Suppressor macrophage treated with lipopolysaccharide for 1 hour (primary cell): ENCODE data around the gene STX17.
"Not testable (repeated sequence)": the region's sequence is repeated elsewhere in the genome, so short reads cannot be mapped to it uniquely, and the experiment has no call there.

Experiments
- DNase-seq, 3 donors: peaks; one replicate each; pipeline ENCODE4 v3.0.0-alpha.2; 2020 to 2022

The STX17 gene

DNA sequence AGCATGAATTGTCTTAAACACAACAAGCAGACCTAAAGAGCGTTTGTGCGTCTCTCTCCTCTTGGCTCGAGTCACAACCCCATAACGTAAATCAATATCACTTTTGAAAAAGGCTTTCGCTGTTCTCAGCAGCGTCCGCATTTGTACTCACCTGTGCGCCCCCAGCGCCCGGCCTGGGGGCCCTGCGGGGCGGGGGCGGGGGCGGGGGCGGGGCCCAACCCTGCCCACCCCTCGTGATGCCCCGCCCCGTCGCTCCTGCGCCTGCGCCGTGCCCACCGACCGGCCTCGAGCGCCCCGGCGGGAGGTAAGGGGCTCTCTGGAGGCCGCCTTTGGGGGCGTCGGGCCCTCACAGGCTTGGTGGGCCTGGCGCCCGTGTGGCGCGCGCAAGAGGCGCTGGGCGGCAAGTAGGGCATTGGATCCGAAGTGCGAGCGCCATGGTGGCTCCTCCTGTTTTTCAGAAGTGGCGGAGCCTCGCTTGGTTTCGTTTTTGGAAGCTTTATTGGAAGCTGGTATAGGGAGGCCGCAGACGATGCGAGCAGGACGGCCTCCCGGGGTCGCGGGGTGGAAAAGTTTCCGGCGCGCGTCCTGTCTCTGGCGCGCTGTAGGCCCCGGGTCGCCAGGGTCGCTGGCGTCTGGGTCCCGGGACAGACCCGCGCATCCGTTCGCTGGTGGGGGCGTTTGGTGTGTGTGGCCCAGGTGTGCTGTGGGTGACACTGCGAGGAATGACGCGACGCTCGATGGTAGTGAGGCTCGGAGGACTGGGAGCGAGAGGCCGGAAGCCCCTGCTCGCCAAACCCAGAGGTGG, at the start of gene STX17:
STX17 (plus strand) TSS at position 252 of the 805 bp plus-strand sequence. CDS start 8,586 bp downstream, outside the sequence.
- DNase-seq: peak; percentile 81 to 88 (median 86)

DNA sequence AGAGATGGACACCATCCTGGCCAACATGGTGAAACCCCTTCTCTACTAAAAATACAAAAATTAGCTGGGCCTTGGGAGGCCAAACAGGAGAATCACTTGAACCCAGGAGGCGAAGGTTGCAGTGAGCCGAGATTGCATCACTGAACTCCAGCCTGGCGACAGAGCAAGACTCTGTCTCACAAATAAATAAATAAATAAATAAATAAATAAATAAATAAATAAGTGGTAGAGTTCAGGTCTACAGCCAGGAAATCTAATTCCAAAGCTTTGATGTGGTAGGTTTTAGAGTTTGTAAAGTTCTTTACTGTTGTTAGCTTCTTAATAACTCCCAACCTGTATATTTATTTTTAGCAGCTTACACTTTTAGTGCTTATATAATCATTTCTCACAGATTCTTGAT, 48.9 kb upstream of the STX17 start:
- not testable (repeated sequence) for DNase-seq

DNA sequence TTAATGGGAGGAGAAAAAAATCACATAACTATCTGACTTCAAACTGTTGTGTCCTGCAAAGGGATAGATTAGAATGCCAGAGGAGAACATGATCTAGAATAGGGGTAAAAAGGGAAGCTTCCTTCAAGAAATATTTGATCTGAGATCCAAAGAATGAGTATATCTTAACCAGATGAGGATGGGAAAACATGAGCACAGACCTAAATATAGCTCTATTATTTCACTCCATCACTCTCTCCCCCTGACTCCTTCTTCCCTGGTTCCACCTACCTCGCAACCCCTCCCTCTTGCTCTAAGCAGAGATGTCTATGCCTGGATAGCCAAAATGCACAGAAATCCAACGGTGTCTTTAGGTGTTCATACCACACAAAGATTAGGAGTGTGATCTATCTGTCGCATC, 48.4 kb upstream of the STX17 start:
- DNase-seq: no peak

DNA sequence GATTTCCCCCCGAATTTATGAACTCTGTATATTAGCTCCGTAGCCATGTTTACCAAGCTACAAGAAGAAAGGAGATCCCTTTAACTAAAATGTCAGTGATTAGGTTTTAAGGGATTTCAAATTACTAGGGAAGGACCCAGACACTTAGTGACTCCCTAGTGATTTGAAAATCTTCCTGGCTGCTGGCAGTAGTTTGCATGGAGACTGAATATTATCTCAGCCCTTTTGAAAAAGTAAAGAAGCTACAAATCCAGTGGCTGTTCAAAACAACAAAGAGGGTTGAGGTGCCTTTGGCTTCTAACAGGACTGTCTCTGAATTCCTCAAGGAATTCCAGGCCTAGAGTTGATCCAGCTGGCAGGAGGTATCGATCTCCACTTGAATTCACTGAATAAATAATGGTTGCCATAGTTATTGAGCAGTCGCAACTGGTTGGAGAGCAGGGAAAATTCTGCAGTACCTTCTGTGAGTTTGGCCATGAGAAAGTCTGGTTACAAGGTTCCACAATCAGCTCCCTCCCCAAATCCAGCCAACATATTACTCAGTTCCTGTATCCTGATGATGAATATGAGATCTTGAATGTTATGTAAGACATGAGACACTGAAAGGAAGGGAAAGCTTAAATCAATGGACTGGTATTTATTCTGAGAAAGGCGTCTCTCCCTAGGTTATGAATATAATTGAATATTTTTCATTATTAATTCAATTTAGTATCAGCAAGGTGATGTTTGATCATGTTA, 47.0 kb upstream of the STX17 start:
- DNase-seq: peak in 1 of 3 donors; percentile 64

DNA sequence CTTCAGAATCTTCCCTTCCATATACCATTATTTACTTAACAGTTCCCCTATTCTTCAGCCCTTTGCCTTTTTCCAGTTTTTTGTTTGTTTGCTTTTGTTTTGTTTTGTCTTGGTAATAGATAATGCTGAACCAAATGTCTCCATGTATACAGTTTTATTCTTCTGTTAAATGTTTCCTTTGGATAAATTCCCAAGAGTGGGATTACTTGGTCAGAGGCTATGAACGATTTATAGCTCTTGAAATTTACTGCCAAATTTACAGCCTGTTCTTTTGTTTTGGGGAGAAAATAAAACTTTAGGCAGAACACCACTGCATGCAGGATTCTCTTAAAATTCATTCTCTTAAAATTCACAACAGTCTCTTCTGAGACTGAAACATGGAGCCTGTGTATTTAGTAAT, 46.2 kb upstream of the STX17 start:
- DNase-seq: no peak

DNA sequence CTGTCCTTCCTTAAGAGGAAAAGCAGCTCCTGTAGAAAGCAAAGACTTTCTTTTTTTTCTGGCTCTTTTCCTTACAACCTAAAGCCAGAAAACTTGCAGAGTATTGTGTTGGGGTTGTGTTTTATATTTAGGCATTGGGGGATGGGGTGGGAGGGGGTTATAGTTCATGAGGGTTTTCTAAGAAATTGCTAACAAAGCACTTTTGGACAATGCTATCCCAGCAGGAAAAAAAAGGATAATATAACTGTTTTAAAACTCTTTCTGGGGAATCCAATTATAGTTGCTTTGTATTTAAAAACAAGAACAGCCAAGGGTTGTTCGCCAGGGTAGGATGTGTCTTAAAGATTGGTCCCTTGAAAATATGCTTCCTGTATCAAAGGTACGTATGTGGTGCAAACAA, 42.5 kb upstream of the STX17 start:
- DNase-seq: peak in 1 of 3 donors; percentile 17

DNA sequence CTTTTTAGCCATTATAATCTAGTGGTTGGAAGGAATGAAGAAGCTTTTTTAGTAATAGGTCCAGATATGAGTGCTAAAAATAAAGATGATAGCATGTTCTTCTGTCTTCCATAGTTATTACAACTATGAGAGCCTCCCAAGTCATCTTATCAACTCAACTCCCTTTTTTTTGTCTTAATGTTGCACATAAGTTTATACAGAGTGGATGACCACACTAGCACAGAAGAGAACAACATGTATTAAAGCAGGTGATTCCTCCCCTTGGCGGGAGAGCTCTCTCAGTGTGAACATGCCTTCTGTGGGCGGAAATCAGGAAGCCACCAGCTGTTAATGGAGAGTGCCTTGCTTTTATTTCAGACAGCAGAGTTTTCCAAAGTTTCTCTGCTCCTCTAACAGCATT, 40.1 kb upstream of the STX17 start:
- DNase-seq: peak in 2 of 3 donors; percentile 23 to 31

DNA sequence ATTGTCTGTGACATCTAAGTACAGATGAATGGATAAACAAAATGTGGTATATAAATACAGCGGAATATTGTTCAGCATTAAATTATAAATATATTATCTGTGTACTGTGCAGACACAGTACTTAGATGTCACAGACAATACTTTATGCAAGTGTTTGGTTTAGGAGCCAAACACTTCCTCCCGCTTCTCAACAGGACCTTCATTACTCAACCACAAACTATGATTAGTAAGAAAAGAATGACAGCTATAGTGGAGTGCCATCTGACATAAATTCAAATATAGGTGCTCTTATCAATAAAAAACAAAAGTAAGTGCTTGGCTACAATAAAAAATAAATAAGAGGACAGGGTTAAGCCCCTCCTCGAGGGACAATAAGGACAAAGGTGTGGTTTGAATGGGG, 38.9 kb upstream of the STX17 start:
- peak in 2 of 3 donors; percentile 28 to 38 for DNase-seq

DNA sequence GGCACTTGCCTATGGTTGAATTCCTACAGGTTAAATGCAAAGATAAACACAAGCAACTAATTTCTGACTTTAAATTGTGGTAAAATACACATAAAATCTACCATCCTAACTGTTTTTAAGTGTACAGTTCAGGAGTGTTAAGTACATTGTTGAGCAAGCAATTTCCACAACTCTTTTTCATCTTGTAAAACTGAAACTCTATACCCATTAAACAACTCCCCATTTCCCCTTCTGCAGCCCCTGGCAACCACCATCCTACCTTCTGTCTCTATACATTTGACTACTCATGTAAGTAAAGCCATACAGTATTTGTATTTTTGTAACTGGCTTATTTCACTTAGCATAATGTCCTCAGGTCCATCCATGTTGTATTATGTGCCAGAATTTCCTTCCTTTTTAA, 38.5 kb upstream of the STX17 start:
- peak in 2 of 3 donors; percentile 29 to 30 for DNase-seq

DNA sequence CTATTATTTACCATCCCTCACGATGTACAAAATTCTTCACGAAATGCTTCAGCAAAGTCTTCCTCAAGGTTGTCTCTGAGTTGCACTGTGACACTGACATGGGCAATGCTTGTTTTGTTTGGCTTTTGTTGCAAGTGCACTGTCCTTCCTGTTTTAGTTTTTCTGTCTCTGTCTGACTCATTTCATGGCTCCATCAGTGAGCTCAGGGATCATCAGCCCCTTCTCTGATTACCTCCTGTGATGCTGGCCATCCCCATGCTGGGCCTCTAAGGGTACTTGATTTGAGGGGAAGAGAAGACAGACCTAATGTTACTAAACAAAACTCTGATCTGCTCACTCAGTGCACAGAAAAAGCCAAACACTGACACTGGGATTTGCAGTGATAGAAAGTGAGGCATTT, 37.6 kb upstream of the STX17 start:
- DNase-seq: peak; percentile 14 to 44 (median 44)

DNA sequence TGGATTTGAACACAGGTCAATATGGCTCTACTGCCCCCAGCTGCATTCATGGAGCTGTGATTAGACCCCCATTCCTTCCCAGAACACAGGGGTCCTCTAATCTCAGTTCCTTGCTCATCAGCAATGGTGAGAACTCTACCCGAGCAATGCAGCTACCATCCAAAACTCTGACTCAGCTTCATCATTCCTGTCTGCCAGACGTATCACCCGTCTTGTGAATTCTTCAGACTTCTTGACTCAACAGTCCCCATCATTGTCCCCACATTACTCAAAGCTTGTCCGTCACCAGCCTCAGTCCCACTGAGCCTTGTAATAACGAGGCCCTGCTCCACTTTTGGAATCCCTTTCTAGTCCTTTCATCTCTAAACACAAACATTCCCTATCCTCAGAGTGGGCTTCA, 36.3 kb upstream of the STX17 start:
- DNase-seq: peak in 1 of 3 donors; percentile 19

DNA sequence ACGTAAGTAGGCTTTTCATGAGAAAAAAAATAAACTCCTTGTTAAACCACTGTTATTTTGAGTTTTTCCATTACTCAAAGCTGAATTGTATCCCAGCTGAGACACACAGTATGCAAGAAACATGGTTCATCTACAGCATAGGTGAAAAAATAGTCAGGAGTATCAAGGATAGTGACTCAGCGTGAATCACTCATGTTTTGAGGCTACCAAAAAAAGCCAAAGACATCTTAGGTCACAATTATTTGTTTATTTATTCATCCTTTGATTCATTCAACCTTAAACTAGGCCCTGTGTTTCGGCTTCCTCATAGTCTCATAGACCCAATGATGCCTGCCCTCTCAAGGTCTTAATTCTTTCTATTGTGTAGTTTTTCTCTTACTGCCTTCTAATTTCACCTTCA, 32.9 kb upstream of the STX17 start:
- peak in 1 of 3 donors; percentile 17 for DNase-seq

DNA sequence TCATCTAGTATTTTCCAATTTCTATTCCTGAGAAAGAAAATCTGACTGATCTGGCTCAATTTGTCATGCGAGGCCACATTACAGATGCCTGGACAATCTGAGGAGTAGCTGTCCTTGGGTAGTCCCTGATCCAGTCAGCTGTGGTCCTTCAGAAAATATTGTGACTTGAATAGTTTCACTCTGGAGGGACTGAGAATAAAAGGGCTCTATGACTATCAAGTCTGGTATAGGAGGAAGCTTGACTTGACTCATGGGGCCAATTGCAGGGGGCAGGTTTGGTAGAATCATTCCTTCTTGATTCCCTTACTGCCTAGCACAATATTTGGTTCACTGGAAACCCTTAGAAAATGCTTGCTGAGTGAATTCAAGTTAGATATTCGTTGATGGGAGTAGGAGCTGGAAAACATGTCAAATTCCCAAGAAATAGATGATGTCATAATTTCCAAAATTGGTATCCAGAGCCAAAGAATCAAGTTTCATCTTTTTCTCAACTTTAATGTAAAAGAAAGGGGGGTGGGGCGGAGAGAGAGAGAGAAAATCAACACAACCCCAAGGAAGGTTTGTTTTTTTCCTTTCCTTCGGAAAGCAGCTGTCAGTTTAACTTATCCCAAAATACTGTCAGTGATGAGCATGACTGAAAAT, 32.4 kb upstream of the STX17 start:
- DNase-seq: peak in 1 of 3 donors; percentile 18

DNA sequence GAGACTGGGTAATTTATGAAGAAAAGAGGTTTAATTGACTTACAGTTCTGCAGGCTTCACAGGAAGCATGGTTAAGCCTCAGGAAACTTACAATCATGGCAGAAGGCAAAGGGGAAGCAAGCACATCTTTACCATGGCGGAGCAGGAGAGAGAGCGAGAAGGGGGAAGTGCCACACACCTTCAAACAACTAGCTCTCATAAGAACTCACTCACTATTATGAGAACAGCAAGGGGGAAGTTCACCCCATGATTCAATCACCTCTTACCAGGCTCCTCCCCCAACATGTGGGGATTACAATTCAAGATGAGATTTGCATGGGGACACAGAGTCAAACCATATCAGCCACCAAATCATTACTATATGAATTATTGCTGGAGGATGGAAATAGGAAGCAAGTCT, 30.3 kb upstream of the STX17 start:
- DNase-seq: peak in 1 of 3 donors; percentile 25

DNA sequence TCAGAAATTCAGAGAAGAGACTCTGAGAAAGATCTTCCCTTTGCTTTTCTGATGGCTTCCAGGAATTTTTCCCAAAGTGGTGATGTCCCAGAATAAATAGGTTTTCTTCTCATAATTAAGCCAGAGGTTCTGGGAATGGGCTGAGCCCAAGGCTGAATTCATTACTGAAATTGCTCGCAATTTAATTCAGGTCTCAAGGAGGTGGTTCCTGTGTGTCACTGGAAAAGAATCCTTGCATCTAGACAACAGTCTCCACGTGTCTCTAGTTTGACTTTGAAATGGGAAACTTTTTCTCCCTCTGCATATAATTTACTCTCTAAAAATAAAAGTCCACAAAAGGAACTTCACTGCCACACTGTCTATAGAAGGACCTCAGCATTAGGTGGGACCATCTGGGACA, 27.8 kb upstream of the STX17 start:
- DNase-seq: no peak

DNA sequence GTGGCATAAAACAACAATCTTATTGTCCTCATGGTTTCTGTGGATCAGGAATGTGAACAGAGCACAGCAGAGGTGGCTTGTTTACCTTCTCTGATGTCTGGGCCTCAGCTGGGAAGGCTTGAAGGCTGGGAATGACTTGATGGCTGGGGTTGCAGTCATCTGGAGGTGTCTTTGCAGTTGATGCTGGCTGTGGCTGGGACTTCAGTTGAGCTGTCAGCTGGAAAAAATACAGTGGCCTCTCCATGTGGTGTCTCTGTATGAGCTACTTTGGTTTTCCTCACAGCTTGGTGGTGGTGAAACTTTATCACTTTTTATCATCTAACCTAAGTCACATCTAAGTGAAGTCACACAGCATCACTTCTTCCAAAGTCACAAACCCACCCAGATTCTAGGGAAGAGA, 24.7 kb upstream of the STX17 start:
- no peak for DNase-seq

DNA sequence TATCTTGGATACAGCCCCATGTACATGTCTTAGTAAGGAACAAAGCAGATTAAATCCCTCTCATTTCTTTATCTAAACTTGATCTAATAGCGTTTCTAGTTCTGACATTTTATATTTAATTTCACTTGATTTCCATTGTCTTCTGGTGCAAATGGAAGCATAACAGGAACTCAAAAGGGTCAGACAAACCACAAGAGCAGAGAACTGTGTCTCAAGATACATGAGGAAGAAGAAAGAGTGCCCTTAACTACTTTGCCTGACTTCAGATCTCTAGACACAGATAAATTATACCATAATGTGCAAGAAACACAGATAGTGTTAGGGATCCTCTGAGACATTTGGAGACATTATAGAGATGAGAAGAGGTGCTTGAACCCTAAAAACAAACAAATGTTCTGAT, 20.7 kb upstream of the STX17 start:
- no peak for DNase-seq

DNA sequence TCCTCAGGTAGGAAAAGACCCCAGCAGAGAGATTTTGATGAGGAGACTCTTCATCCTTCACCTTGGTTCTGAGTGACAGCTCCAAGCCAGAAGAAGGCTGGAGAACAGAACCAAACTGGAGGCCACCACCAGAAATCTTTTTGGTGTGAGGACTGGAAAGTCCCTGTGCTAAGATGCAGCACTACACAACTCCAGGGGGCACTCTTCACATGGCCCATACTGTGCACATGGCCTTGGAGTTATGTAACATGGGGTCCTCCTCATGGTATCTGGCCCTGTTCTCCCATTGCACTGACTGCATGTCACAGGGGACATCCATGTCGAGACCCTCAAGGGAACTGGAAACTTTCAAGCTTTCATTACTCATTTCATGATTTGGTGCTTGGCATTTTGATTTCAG, 17.3 kb upstream of the STX17 start:
- DNase-seq: no peak

DNA sequence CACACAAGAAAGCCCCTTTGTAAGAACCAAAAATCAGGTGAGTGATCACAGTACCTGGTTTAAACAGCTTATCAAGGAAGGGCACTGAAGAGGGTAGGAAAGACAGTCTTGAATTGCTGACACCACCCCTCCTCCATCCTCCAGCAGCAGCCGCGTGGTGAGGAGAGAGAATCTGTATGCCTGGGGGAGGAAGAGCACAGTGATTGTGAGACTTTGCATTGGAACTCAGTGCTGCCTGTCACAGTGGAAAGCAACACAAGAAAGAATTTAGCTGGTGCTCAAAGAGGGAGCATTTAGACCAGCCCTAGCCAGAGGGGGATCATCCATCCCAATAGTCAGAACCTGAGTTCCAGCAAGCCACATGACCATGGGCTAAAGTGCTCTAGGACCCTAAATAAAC, 11.6 kb upstream of the STX17 start:
- no peak for DNase-seq

DNA sequence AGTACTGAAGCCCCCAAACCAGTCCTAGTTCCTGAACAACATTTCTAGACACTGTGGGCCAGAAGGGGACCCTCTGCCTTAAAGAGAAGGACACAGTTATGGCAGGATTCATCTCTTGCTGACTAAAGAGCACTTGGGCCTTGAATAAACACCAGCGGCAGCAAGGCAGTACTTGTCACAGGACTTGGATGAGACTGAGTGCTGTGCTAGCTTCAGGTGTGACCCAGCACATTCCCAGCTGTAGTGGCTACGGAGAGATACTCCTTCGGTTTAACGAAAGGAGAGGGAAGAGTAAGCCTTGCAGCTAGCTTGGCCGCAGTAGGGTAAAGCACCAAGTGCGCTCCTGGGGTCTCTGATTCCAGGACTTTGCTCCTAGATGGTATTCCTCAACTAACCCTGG, 10.9 kb upstream of the STX17 start:
- no peak for DNase-seq

DNA sequence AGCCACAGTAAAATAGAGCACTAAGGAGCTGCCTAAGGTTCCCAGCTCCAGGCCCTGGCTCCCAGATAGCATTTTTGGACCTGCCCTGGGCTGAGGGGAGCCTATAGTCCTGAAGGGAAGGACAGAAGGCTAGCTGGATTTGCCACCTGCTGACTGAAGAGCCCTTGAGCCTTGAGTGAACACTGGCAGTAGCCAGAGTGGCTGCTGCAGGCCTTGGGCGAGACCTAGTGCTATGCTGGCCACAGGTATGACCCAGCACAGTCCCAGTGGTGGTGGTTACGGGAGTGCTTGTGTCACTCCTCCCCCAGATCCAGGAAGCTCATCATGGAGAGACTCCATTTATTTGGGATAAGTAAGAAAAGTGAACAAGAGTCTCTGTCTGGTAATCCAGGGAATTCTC, 10.3 kb upstream of the STX17 start:
- DNase-seq: no peak

DNA sequence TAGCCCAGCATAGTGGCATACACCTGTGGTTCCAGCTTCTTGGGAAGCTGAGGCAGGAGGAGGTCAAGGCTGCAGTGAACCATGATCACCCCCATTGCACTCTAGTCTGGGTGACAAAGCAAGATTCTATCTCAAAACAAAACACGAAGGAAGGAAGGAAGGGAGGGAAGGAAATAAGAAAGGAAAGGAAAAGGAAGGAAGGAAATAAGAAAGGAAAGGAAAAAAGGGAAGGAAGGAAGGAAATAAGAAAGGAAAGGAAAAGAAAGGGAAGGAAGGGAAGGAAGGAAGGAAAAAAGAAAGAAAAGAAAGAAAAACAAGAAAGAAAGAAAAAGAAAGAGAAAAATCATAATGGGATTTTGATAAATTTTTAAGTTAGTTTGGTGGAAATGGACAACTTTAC, 3.1 kb upstream of the STX17 start:
- no peak for DNase-seq

DNA sequence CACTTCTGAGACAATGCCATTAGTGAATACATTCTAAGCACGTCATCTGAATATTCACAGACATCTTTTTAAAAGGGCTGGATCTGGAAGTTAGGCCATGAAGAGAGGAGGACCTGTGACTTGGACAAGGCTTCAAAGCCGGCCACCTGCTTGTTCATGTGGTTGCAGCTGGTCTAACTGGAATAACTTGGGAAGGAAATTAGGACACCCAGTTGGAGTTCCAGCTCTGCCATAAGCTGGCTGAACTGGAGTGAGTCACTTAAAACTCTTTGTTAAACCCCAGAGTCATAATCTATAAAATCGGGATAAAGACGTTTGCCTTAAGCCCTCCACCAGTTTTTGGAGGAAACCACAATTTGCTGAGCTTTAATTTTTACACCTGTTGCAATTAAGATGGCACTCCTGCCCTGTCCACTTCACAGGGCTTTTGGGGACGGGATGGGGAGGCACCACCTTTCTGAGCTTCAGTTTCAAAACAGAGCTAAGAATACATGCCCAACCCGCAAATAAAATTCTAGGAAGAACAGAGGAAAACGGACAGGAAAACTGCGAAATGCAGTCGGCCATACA, 536 bp upstream of the STX17 start:
- DNase-seq: peak in 2 of 3 donors; percentile 14 to 38

DNA sequence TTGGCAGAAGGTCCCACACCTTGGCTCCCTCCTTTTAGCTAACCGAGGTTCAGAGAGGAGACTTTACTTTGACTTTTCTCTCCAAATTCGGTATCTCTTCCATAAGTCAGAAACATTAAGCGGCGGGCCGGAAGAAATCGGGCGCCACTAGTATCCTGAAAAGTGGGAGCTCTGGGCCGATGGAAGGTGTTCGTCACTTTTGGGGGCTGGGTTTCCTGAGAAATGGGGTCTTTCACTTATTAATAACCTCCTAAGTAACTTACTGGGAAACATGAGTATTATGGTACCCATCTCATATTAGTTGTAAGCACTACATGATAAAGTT, 716 bp downstream of the STX17 start:
- no peak for DNase-seq
